Skeletal muscle tissue (tissue), 4 donors: ENCODE measurements around the gene MYBPHL. TPM values are rescaled to one million over a fixed set of nuclear protein-coding genes. Genes with fewer than 3 reads are reported as not detected.

Experiments
- H3K27ac ChIP-seq: one replicate; pipeline ENCODE4 v1.7.0; 2013; ENCODE audit warnings: mild to moderate bottlenecking, low read depth, low read length, inconsistent platforms
- H3K27me3 ChIP-seq, 3 donors: one replicate each; pipeline ENCODE4 v1.7.0; 2013; ENCODE audit warnings: low read length in 3 of 3; ENCODE audit not compliant: control insufficient read depth in 3 of 3, insufficient read depth in 3 of 3
- H3K36me3 ChIP-seq, 3 donors: one replicate each; pipeline ENCODE4 v1.7.0; 2013; ENCODE audit warnings: low read length in 3 of 3; ENCODE audit not compliant: control insufficient read depth in 3 of 3, insufficient read depth in 3 of 3
- H3K4me1 ChIP-seq, 3 donors: one replicate each; pipeline ENCODE4 v1.7.0; 2013; ENCODE audit warnings: low read length in 3 of 3, mild to moderate bottlenecking in 3 of 3; ENCODE audit not compliant: control insufficient read depth in 3 of 3, insufficient read depth in 3 of 3
- H3K4me3 ChIP-seq, 3 donors: one replicate each; pipeline ENCODE4 v1.7.0; 2013; ENCODE audit warnings: low read length in 3 of 3
- H3K9ac ChIP-seq, 3 donors: one replicate each; pipeline ENCODE4 v1.7.0; 2013; ENCODE audit warnings: low read length in 3 of 3, mild to moderate bottlenecking in 3 of 3, moderate library complexity in 2 of 3, low read depth in 1 of 3
- H3K9me3 ChIP-seq, 3 donors: one replicate each; pipeline ENCODE4 v1.7.0; 2013; ENCODE audit warnings: low read length in 3 of 3; ENCODE audit not compliant: control insufficient read depth in 3 of 3
- total RNA-seq: library from RNA; depleted of rRNA; stranded (reverse); fragments of >200 nt; gene quantifications from one replicate; pipeline ENCODE4 v1.2.3, GENCODE V29; 2014
- donor health status: Osteomylitis.

The MYBPHL gene
- total RNA-seq, 1 donor from 2014 or later, result under 0.01 TPM

DNA sequence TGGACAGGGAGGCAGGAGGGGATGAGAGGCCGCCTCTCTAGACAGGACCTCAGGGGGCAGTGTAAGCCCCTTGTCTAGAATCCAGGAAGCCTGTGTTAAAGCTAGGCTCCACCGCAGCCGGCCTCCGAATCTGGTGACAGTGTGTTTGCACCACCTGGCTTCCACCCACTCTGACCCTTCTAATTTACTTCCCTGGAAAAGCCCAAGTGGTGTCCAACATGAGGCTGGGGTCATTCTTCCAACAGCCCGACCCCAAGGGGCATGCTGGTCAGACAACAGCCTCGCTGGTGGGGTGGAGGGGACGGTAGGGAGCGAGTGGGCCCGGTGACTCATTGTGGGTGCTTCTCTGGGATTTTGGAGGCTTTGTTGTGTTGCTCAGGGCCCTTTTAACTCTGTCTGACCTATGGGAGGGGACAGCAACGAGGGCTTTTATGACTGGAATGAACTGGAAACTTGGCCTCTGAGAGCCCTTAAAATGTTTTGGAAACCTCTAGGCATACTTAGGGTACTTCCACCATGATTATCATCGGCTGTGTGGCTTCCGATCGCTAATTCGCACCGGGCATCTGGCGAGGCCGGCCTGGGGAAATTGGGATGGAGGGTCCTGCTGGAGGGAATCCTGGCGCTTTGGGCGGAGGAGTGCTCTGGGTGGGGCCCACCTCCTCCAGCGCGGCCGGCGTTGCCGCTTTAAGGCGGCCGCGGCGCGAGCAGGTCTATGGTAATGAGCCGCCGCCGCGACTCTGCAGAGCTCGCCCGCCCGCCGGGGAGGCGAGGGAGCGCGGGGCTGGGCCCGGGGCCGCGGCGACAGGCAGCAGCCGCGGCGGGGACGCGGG lies 57.8 kb downstream of the MYBPHL start, which contains the start of gene CELSR2:
Gene CELSR2 (plus strand): TSS at position 743 of the 833 bp plus-strand sequence. CDS start 541 bp downstream, outside the sequence.
- peak within 1 kb of the TSS; percentile 4 to 69 (median 50) for H3K9ac ChIP-seq
- H3K9me3 ChIP-seq, result no peaks in the 10 kb centered on the region
- peaks cover 24 to 44% (median 29%) of the 10 kb centered on the region in 3 donors for H3K4me1 ChIP-seq
- no peak within 1 kb of the TSS for H3K27ac ChIP-seq
- peak within 1 kb of the TSS; percentile 55 to 65 (median 57) for H3K4me3 ChIP-seq
- peaks cover 0 to 2% (median 0%) of the 10 kb centered on the region in 3 donors for H3K36me3 ChIP-seq
- H3K27me3 ChIP-seq, result peaks cover 0 to 3% (median 0%) of the 10 kb centered on the region in 3 donors

GRCh38 chr1:109248444-109248796 lies 58.4 kb downstream of the MYBPHL start:
- H3K36me3 ChIP-seq, result peaks cover 0 to 2% (median 0%) of the 10 kb centered on the region in 3 donors
- peaks cover 0 to 3% (median 0%) of the 10 kb centered on the region in 3 donors for H3K27me3 ChIP-seq
- peaks cover 20 to 39% (median 23%) of the 10 kb centered on the region in 3 donors for H3K4me1 ChIP-seq
- H3K4me3 ChIP-seq, result no peak overlapping the region
- no peak overlapping the region for H3K9ac ChIP-seq
- H3K27ac ChIP-seq, result no peak overlapping the region
- no peaks in the 10 kb centered on the region for H3K9me3 ChIP-seq

DNA sequence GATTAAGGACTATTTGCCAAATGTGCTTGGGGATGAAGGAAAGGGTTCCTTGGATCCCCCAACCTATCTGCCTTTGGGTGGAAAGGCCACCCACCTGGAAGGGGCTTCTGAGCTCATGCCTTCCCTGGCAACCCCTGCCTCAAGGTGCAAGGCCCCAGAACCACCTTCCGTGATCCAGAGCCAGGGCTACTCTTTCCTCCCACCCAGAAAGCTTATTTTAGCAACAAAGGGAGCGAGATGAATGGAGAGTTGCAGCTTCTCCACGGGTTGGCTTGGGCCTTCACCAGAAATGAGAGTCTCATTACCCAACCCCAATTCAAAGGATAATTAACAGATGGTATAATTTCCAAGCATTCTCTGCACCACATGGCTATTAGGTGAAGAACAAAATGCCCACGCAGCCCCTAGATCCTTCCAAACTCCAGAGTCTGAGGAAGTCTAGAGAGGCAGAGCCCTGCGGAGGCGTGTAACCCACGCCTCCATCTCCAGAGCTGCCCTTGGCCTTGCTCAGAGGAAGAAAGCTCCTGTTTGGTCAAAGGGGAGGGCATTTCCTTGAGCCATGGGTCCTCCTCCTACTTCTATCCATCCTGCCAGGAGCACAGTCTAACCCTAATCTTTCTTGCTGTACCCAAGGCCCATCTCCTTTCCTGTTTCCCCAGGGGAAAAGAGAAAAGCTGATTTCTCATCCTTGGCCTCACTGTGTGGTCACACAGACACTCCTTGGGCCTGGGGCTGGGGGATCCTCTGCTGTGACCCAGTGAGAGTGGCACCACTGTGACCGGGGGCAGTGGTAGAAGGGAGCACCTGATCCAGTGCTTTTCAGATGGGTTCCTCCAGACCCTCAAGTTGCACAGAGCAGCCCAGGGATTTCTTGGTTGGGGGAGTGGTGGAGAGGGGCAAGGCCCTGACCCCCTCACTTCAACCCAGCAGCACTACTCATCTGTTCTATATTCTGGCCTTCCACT lies 59.1 kb downstream of the MYBPHL start:
- H3K9me3 ChIP-seq, result no peaks in the 10 kb centered on the region
- peaks cover 18 to 34% (median 19%) of the 10 kb centered on the region in 3 donors for H3K4me1 ChIP-seq
- no peak overlapping the region for H3K27ac ChIP-seq
- H3K36me3 ChIP-seq, result peaks cover 0 to 2% (median 0%) of the 10 kb centered on the region in 3 donors
- no peak overlapping the region for H3K4me3 ChIP-seq
- H3K27me3 ChIP-seq, result peaks cover 0 to 3% (median 0%) of the 10 kb centered on the region in 3 donors
- H3K9ac ChIP-seq, result no peak overlapping the region

DNA sequence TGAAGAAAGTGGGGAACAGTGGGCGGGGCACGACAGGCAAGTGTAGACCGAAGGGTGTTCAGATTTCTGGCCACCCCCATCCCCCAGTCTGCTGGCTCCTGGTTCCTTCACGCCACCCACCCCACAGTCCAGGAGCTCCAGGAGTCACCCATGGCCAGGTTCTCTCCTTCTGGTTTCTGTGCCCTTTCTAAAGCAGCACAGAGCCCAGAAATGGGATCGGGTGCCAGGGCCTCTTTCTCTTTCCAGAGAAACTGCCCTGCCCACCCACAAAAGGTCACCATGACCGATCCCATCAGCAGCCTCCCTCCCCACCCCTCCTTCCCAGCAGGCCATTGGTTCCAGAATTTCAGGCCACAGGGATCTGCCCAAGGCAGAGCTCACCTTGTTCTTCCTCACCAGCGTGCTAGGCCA lies 60.7 kb downstream of the MYBPHL start:
- Histone ChIP-seq H3K9me3 (no peaks in the 10 kb centered on the region), H3K27ac (no peak overlapping the region), H3K9ac (peak overlapping the region in 1 of 3 donors; percentile 20), H3K36me3 (no peaks in the 10 kb centered on the region), H3K27me3 (peaks cover 0 to 3% (median 2%) of the 10 kb centered on the region in 3 donors), H3K4me1 (peaks cover 33 to 48% (median 34%) of the 10 kb centered on the region in 3 donors), H3K4me3 (no peak overlapping the region)

- H3K9ac ChIP-seq, result no peak overlapping the region
- H3K27me3 ChIP-seq, result peaks cover 0 to 2% (median 0%) of the 10 kb centered on the region in 3 donors
- H3K27ac ChIP-seq, result peak overlapping the region; percentile 10
- peaks cover under 1 to 4% (median 1%) of the 10 kb centered on the region in 3 donors for H3K36me3 ChIP-seq
- no peaks in the 10 kb centered on the region for H3K9me3 ChIP-seq
- H3K4me1 ChIP-seq, result peaks cover 28 to 44% (median 35%) of the 10 kb centered on the region in 3 donors
- H3K4me3 ChIP-seq, result no peak overlapping the region
Measured at GRCh38 chr1:109243860-109244552, 62.8 kb downstream of the MYBPHL start.

GRCh38 chr1:109243221-109243620 lies 63.6 kb downstream of the MYBPHL start:
- H3K9ac ChIP-seq, result no peak overlapping the region
- H3K4me3 ChIP-seq, result no peak overlapping the region
- H3K36me3 ChIP-seq, result peaks cover 8 to 11% (median 9%) of the 10 kb centered on the region in 3 donors
- H3K27ac ChIP-seq, result no peak overlapping the region
- peaks cover 25 to 37% (median 32%) of the 10 kb centered on the region in 3 donors for H3K4me1 ChIP-seq
- H3K27me3 ChIP-seq, result peaks cover 0 to 2% (median 0%) of the 10 kb centered on the region in 3 donors
- no peaks in the 10 kb centered on the region for H3K9me3 ChIP-seq

GRCh38 chr1:109242387-109242786 lies 64.4 kb downstream of the MYBPHL start:
- Histone ChIP-seq H3K4me3 (peak overlapping the region in 1 of 3 donors; percentile 6), H3K9ac (peak overlapping the region in 1 of 3 donors; percentile 1), H3K27me3 (peaks cover 0 to 2% (median 0%) of the 10 kb centered on the region in 3 donors), H3K9me3 (no peaks in the 10 kb centered on the region), H3K4me1 (peaks cover 25 to 37% (median 32%) of the 10 kb centered on the region in 3 donors), H3K27ac (no peak overlapping the region), H3K36me3 (peaks cover 16 to 20% (median 18%) of the 10 kb centered on the region in 3 donors)
